Right atrium auricular region (tissue), 2 donors: ENCODE data around the gene OAT. TPM values are rescaled to one million over a fixed set of nuclear protein-coding genes. Genes with fewer than 3 reads are reported as not detected.

Source experiments
- DNase-seq: peaks from one replicate; pipeline ENCODE4 v3.0.0-alpha.2; 2019; ENCODE audit warnings: low spot score
- H3K27ac ChIP-seq, 2 donors: fragments of 200-600 bp; sonication (generic); 1 replicate in 1 of 2; 2 replicates in 1 of 2; pipeline ENCODE4 v1.5.1; 2016 to 2019
- H3K27me3 ChIP-seq, 2 donors: fragments of 200-600 bp; sonication (generic); one replicate each; pipeline versions ENCODE4 v1.5.1 to v1.6.0; 2017 to 2019
- H3K36me3 ChIP-seq: fragments of 200-600 bp; sonication (generic); one replicate; pipeline ENCODE4 v1.5.1; 2016
- H3K4me1 ChIP-seq, 2 donors: fragments of 200-600 bp; sonication (generic); one replicate each; pipeline versions ENCODE4 v1.5.1 to v1.6.0; 2017 to 2019
- H3K4me3 ChIP-seq, 2 donors: fragments of 200-600 bp; sonication (generic); 1 replicate in 1 of 2; 2 replicates in 1 of 2; pipeline ENCODE4 v1.5.1; 2017 to 2019; ENCODE audit warnings: mild to moderate bottlenecking in 1 of 2, moderate library complexity in 1 of 2
- H3K9me3 ChIP-seq, 2 donors: fragments of 200-600 bp; sonication (generic); one replicate each; pipeline ENCODE4 v1.5.1; 2019
- total RNA-seq, 2 donors: library from RNA; depleted of rRNA; stranded (reverse); fragments of >200 nt; gene quantifications; one replicate each; pipeline ENCODE4 v1.1.0, GENCODE V29; 2016
- TF ChIP-seq, protein P1 (sequence below), 2 donors: fragments of 200-600 bp; sonication (generic); IDR thresholded peaks; one replicate each; pipeline ENCODE4 v1.5.1; 2019; ENCODE audit warnings: antibody characterized with exemption in 2 of 2

OAT gene
- total RNA-seq, 2 donors from 2014 or later: 42.1 to 49.8 TPM

DNA sequence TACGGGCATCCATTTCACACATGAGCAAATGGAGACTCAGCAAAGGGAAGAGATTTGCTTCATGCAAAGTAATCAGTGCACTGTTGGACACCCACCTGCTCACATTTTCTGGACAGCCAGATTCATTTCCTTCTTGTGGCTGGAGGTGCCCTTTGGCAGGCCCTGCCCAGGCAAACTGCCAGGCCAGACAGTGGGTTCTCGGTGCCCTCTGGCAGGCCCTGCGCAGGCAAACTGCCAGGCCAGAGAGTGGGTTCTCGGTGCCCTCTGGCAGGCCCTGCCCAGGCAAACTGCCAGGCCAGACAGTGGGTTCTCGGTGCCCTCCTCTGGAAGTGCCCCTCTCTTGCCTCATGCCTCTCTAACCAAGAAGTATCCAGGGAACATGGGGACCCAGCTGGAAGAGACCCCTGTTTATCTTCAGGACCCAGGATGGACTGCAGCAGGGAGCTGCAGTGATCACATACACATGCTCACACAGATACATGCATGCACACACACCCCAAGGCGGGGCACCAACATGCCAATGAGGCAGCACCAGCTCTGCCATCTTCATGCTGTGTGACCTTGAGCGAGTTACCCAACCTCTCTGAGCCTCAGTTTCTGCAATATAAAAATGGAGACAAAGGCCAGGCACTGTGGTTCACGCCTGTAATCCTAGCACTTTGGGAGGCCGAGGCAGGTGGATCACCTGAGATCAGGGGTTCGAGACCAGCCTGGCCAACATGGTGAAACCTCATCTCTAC, 67.1 kb downstream of the OAT start:
- Histone ChIP-seq H3K4me1 (peaks cover 0 to 13% of the 10 kb centered on the region in 2 donors), H3K9me3 (no peaks in the 10 kb centered on the region), H3K27me3 (no peaks in the 10 kb centered on the region), H3K27ac (no peak overlapping the region), H3K4me3 (no peak overlapping the region), H3K36me3 (no peaks in the 10 kb centered on the region)
- no peak for DNase-seq
- TF ChIP-seq, protein P1, sequence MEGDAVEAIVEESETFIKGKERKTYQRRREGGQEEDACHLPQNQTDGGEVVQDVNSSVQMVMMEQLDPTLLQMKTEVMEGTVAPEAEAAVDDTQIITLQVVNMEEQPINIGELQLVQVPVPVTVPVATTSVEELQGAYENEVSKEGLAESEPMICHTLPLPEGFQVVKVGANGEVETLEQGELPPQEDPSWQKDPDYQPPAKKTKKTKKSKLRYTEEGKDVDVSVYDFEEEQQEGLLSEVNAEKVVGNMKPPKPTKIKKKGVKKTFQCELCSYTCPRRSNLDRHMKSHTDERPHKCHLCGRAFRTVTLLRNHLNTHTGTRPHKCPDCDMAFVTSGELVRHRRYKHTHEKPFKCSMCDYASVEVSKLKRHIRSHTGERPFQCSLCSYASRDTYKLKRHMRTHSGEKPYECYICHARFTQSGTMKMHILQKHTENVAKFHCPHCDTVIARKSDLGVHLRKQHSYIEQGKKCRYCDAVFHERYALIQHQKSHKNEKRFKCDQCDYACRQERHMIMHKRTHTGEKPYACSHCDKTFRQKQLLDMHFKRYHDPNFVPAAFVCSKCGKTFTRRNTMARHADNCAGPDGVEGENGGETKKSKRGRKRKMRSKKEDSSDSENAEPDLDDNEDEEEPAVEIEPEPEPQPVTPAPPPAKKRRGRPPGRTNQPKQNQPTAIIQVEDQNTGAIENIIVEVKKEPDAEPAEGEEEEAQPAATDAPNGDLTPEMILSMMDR (IDR thresholded peaks at IDR 0.05): no peak

- Histone ChIP-seq H3K36me3 (no peaks in the 10 kb centered on the region), H3K4me1 (peaks cover 0 to 13% of the 10 kb centered on the region in 2 donors), H3K4me3 (no peak overlapping the region), H3K27me3 (no peaks in the 10 kb centered on the region), H3K9me3 (no peaks in the 10 kb centered on the region), H3K27ac (no peak overlapping the region)
- DNase-seq: no peak
- TF ChIP-seq, protein P1 (IDR thresholded peaks at IDR 0.05): no peak
Observed at GRCh38 chr10:124350806-124351205, 67.9 kb downstream of the OAT start.

DNA sequence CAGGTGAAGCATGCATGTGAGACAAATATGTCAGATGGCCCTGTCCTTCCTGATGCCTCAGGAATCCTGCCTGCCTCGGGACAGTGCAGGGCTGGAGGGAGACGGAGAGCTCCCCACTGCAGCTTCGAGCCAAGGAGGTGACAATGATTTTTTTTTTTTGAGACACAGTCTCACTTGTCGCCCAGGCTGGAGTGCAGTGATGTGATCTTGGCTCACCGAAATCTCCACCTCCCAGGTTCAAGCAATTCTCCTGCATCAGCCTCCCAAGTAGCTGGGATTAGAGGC, 68.8 kb downstream of the OAT start:
- no peak for DNase-seq
- no peaks in the 10 kb centered on the region for H3K36me3 ChIP-seq
- H3K27me3 ChIP-seq: no peaks in the 10 kb centered on the region
- H3K4me3 ChIP-seq: no peak overlapping the region
- H3K9me3 ChIP-seq: no peaks in the 10 kb centered on the region
- no peak overlapping the region for H3K27ac ChIP-seq
- peaks cover 0 to 8% of the 10 kb centered on the region in 2 donors for H3K4me1 ChIP-seq
- TF ChIP-seq, protein P1 (IDR thresholded peaks at IDR 0.05): no peak

GRCh38 chr10:124349231-124349995, 69.3 kb downstream of the OAT start:
- Histone ChIP-seq H3K4me3 (no peak overlapping the region), H3K4me1 (peaks cover 0 to 3% of the 10 kb centered on the region in 2 donors), H3K27ac (no peak overlapping the region), H3K27me3 (no peaks in the 10 kb centered on the region), H3K36me3 (no peaks in the 10 kb centered on the region), H3K9me3 (no peaks in the 10 kb centered on the region)
- TF ChIP-seq, protein P1 (IDR thresholded peaks at IDR 0.05): no peak
- no peak for DNase-seq

GRCh38 chr10:124348801-124349200, 69.9 kb downstream of the OAT start:
- Histone ChIP-seq H3K36me3 (no peaks in the 10 kb centered on the region), H3K27ac (no peak overlapping the region), H3K4me3 (no peak overlapping the region), H3K4me1 (no peaks in the 10 kb centered on the region), H3K9me3 (no peaks in the 10 kb centered on the region), H3K27me3 (no peaks in the 10 kb centered on the region)
- no peak for DNase-seq
- TF ChIP-seq, protein P1 (IDR thresholded peaks at IDR 0.05): no peak
